ENCODE results near the gene KATNIP. TPM values are rescaled to one million over a fixed set of nuclear protein-coding genes. Genes with fewer than 3 reads are reported as not detected.

KATNIP gene
- polyA plus RNA-seq (2013, experiment 1 of 2): 9.5 TPM
- polyA plus RNA-seq (2013, experiment 2 of 2): 8.8 TPM

- Histone ChIP-seq H3K4ac (ENCODE audit: low read depth in 1 of 2, low read length in 2 of 2) (peak within 1 kb of the TSS in 1 of 2 experiments; percentile 85), H3K18ac (ENCODE audit: low read depth in 1 of 2, low read length in 2 of 2) (peak within 1 kb of the TSS; percentile 64 to 84), H3K14ac (ENCODE audit: low read length in 2 of 2) (peak within 1 kb of the TSS in 1 of 2 experiments; percentile 97), H2BK120ac (ENCODE audit: low read depth, low read length) (no peak within 1 kb of the TSS), H3K27me3 (ENCODE audit: control insufficient read depth in 1 of 2, insufficient read depth in 1 of 2, low read length in 2 of 2) (no peaks in the 10 kb centered on the region), H3K4me3 (ENCODE audit: insufficient read depth in 1 of 2, low read depth in 1 of 2, low read length in 2 of 2) (peak within 1 kb of the TSS; percentile 92 to 99), H2BK15ac (ENCODE audit: low read depth, poor library complexity, severe bottlenecking) (peak within 1 kb of the TSS; percentile 73), H2AFZ (ENCODE audit: low read depth, low read length) (peak within 1 kb of the TSS; percentile 94), H3K79me1 (replicated peaks; ENCODE audit: low read length, poor library complexity, severe bottlenecking) (peaks cover 27% of the 10 kb centered on the region), H3K36me3 (ENCODE audit: control insufficient read depth in 1 of 2, insufficient read depth in 2 of 2, low read depth in 1 of 2, low read length in 2 of 2) (peaks cover 6 to 15% of the 10 kb centered on the region in 2 experiments), H3K27ac (ENCODE audit: low read length, poor library complexity, severe bottlenecking) (peak within 1 kb of the TSS; percentile 55), H4K91ac (ENCODE audit: low read length) (no peak within 1 kb of the TSS), H2AK5ac (ENCODE audit: low read length, severe bottlenecking) (no peak within 1 kb of the TSS), H3K9ac (ENCODE audit: low read length) (peak within 1 kb of the TSS; percentile 99), H4K8ac (ENCODE audit: low read length) (peak within 1 kb of the TSS; percentile 70), H2BK12ac (ENCODE audit: low read length in 2 of 2) (peak within 1 kb of the TSS; percentile 31 to 75), H3K9me3 (ENCODE audit: control insufficient read depth, low read length) (no peaks in the 10 kb centered on the region), H2BK5ac (ENCODE audit: low read depth, low read length, poor library complexity, severe bottlenecking) (no peak within 1 kb of the TSS), H3K23ac (ENCODE audit: low read length in 2 of 2) (peak within 1 kb of the TSS in 1 of 2 experiments; percentile 83), H3K4me1 (ENCODE audit: control insufficient read depth, insufficient read depth, low read depth, low read length) (peaks cover 15% of the 10 kb centered on the region), H3K4me2 (ENCODE audit: low read length, poor library complexity, severe bottlenecking) (peak within 1 kb of the TSS; percentile 77)
- peak; percentile 98 for DNase-seq
- WGBS: under 1% methylated on average over 54 of the region's 59 CpGs
These were observed at the start of gene KATNIP, which contains the start of gene GTF3C1 for GRCh38 chr16:27549746-27550581. TSS of gene KATNIP (plus strand) at chr16:27550144. CDS start at chr16:27550171, 27 bp downstream. TSS of gene GTF3C1 (minus strand) at chr16:27549913. CDS start at chr16:27549890, 23 bp downstream.

- Histone ChIP-seq H4K91ac (ENCODE audit: low read length) (no peak overlapping the region), H3K27me3 (ENCODE audit: control insufficient read depth in 1 of 2, insufficient read depth in 1 of 2, low read length in 2 of 2) (no peaks in the 10 kb centered on the region), H3K4me1 (ENCODE audit: control insufficient read depth, insufficient read depth, low read depth, low read length) (peaks cover 4% of the 10 kb centered on the region), H2BK120ac (ENCODE audit: low read depth, low read length) (no peak overlapping the region), H2AFZ (ENCODE audit: low read depth, low read length) (no peak overlapping the region), H4K8ac (ENCODE audit: low read length) (no peak overlapping the region), H3K9ac (ENCODE audit: low read length) (no peak overlapping the region), H3K4me2 (ENCODE audit: low read length, poor library complexity, severe bottlenecking) (no peak overlapping the region), H2BK12ac (ENCODE audit: low read length in 2 of 2) (no peak overlapping the region), H2BK5ac (ENCODE audit: low read depth, low read length, poor library complexity, severe bottlenecking) (no peak overlapping the region), H3K27ac (ENCODE audit: low read length, poor library complexity, severe bottlenecking) (no peak overlapping the region), H2BK15ac (ENCODE audit: low read depth, poor library complexity, severe bottlenecking) (no peak overlapping the region), H3K36me3 (ENCODE audit: control insufficient read depth in 1 of 2, insufficient read depth in 2 of 2, low read depth in 1 of 2, low read length in 2 of 2) (peaks cover 78 to 99% of the 10 kb centered on the region in 2 experiments), H2AK5ac (ENCODE audit: low read length, severe bottlenecking) (no peak overlapping the region), H3K4ac (ENCODE audit: low read depth in 1 of 2, low read length in 2 of 2) (no peak overlapping the region), H3K23ac (ENCODE audit: low read length in 2 of 2) (no peak overlapping the region), H3K4me3 (ENCODE audit: insufficient read depth in 1 of 2, low read depth in 1 of 2, low read length in 2 of 2) (no peak overlapping the region), H3K9me3 (ENCODE audit: control insufficient read depth, low read length) (no peaks in the 10 kb centered on the region), H3K14ac (ENCODE audit: low read length in 2 of 2) (no peak overlapping the region), H3K79me1 (replicated peaks; ENCODE audit: low read length, poor library complexity, severe bottlenecking) (peaks cover 14% of the 10 kb centered on the region), H3K18ac (ENCODE audit: low read depth in 1 of 2, low read length in 2 of 2) (no peak overlapping the region)
- WGBS: 98% methylated on average over 3 of the region's 3 CpGs
- DNase-seq: no peak
These were observed 49.1 kb upstream of the KATNIP start for GRCh38 chr16:27500801-27501200.

DNA sequence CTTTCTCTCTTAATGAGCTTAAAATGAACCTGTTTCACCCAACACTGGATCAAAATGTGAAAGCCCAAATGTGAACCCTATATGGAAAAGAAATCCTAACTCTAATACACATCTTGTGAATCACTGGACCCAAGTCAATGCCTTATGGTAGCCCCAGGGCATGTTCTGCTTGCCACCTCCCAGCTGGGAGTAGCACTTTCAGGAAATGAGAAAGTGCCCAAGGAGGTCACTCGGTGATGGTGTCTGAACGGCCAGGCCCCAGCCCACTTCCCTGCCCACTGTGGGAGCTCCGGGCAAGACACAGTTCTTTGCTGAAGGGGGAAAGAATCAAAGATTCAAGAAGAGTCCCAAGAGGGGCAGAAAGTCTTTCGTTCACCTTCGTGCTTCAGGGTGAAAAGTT is 46.3 kb upstream of the KATNIP start:
- no peaks in the 10 kb centered on the region for H3K9me3 ChIP-seq (ENCODE audit: control insufficient read depth, low read length)
- no peak overlapping the region for H4K8ac ChIP-seq (ENCODE audit: low read length)
- 76% methylated on average over 5 of the region's 5 CpGs for WGBS
- H2BK12ac ChIP-seq (ENCODE audit: low read length in 2 of 2): no peak overlapping the region
- no peak overlapping the region for H3K4me3 ChIP-seq (ENCODE audit: insufficient read depth in 1 of 2, low read depth in 1 of 2, low read length in 2 of 2)
- peaks cover 86 to 99% of the 10 kb centered on the region in 2 experiments for H3K36me3 ChIP-seq (ENCODE audit: control insufficient read depth in 1 of 2, insufficient read depth in 2 of 2, low read depth in 1 of 2, low read length in 2 of 2)
- H2BK5ac ChIP-seq (ENCODE audit: low read depth, low read length, poor library complexity, severe bottlenecking): no peak overlapping the region
- H2BK15ac ChIP-seq (ENCODE audit: low read depth, poor library complexity, severe bottlenecking): no peak overlapping the region
- H3K23ac ChIP-seq (ENCODE audit: low read length in 2 of 2): no peak overlapping the region
- no peak overlapping the region for H3K27ac ChIP-seq (ENCODE audit: low read length, poor library complexity, severe bottlenecking)
- H3K79me1 ChIP-seq (replicated peaks; ENCODE audit: low read length, poor library complexity, severe bottlenecking): peaks cover 11% of the 10 kb centered on the region
- no peak overlapping the region for H3K18ac ChIP-seq (ENCODE audit: low read depth in 1 of 2, low read length in 2 of 2)
- H3K4me1 ChIP-seq (ENCODE audit: control insufficient read depth, insufficient read depth, low read depth, low read length): peaks cover 2% of the 10 kb centered on the region
- H2BK120ac ChIP-seq (ENCODE audit: low read depth, low read length): no peak overlapping the region
- no peak for DNase-seq
- no peak overlapping the region for H3K9ac ChIP-seq (ENCODE audit: low read length)
- H3K27me3 ChIP-seq (ENCODE audit: control insufficient read depth in 1 of 2, insufficient read depth in 1 of 2, low read length in 2 of 2): no peaks in the 10 kb centered on the region
- no peak overlapping the region for H3K4ac ChIP-seq (ENCODE audit: low read depth in 1 of 2, low read length in 2 of 2)
- no peak overlapping the region for H3K14ac ChIP-seq (ENCODE audit: low read length in 2 of 2)
- no peak overlapping the region for H4K91ac ChIP-seq (ENCODE audit: low read length)
- no peak overlapping the region for H3K4me2 ChIP-seq (ENCODE audit: low read length, poor library complexity, severe bottlenecking)
- H2AK5ac ChIP-seq (ENCODE audit: low read length, severe bottlenecking): no peak overlapping the region
- H2AFZ ChIP-seq (ENCODE audit: low read depth, low read length): no peak overlapping the region
